Adrenal gland (tissue), 12 donors: ENCODE results near the gene SCGN. TPM values are rescaled to one million over a fixed set of nuclear protein-coding genes. Genes with fewer than 3 reads are reported as not detected.

Experiments
- DNase-seq, 7 donors: peaks; one replicate each; pipeline ENCODE4 v3.0.0-alpha.2; 2019 to 2020
- H3K27ac ChIP-seq, 5 donors: fragments of 200-600 bp; sonication (generic) in 4 of 5; 1 replicate in 3 of 5; 2 replicates in 2 of 5; pipeline versions ENCODE4 v1.5.1 to v1.8.0; 2016 to 2020; ENCODE audit warnings: mild to moderate bottlenecking in 1 of 5
- H3K27me3 ChIP-seq: fragments of 200-600 bp; 2 replicates; pipeline ENCODE4 v1.8.0; 2021
- H3K36me3 ChIP-seq, 2 donors: fragments of 200-600 bp; replicated peaks in 1 of 2; 1 replicate in 1 of 2; 2 replicates in 1 of 2; pipeline versions ENCODE4 v1.5.1 to v1.8.0; 2018 to 2022
- H3K4me1 ChIP-seq, 2 donors: fragments of 200-600 bp; replicated peaks in 1 of 2; 1 replicate in 1 of 2; 2 replicates in 1 of 2; pipeline versions ENCODE4 v1.5.1 to v1.8.0; 2018 to 2021
- H3K4me3 ChIP-seq, 4 donors: fragments of 200-600 bp; sonication (generic) in 3 of 4; one replicate each; pipeline ENCODE4 v1.5.1; 2016 to 2018
- H3K9me3 ChIP-seq, 3 donors: fragments of 200-600 bp; sonication (generic) in 1 of 3; replicated peaks in 1 of 3; 1 replicate in 2 of 3; 2 replicates in 1 of 3; pipeline versions ENCODE4 v1.5.1 to v1.8.0; 2016 to 2021
- POLR2A ChIP-seq, 2 donors: fragments of 450-650 bp; IDR thresholded peaks; one replicate each; pipeline ENCODE4 v1.6.1; 2017; ENCODE audit warnings: antibody characterized with exemption in 2 of 2, mild to moderate bottlenecking in 2 of 2, moderate library complexity in 1 of 2
- WGBS, 4 donors: extraction: QIAGEN DNeasy Blood & Tissue Kit in 2 of 4; methylation state at CpG; one replicate each; pipeline versions ENCODE4 v1.1.5 to v1.1.7; 2013 to 2017; 5-methylcytosine and 5-hydroxymethylcytosine counted together
- intact Hi-C, 2 donors: fragments of 100-400 bp; cut with DNase I; formaldehyde crosslinking; loops; one replicate each; pipeline versions ENCODE4 v1.14.1 to v1.15.0; 2022 to 2023
- polyA plus RNA-seq, 3 donors: library from polyadenylated mRNA; stranded (reverse); fragments of 200-250 nt in 2 of 3; fragments of 350-450 nt in 1 of 3; fragmentation: Illumina TruSeq in 1 of 3; extraction: RNeasy Lipid Tissue Mini Kit (QIAGEN cat#74804) in 1 of 3; gene quantifications; one replicate each; pipeline ENCODE4 v1.2.3, GENCODE V29; 2013 to 2014
- total RNA-seq, 9 donors: library from RNA; depleted of rRNA in 4 of 9; stranded (reverse); fragments of >200 nt in 4 of 9; fragments of 120-200 nt in 1 of 9; fragmentation: NEBNext Ultra II Directional in 1 of 9; extraction: Animal tissue kit (Norgen Biotek cat#: 25700) in 1 of 9; gene quantifications; one replicate each; pipeline versions ENCODE4 v1.1.0 to v1.2.4, GENCODE V29; 2013 to 2023
- TF ChIP-seq, protein P1 (sequence below), 6 experiments: fragments of 450-650 bp in 4 of 6; fragments of 200-600 bp in 2 of 6; sonication (generic) in 1 of 6; IDR thresholded peaks; 1 replicate in 5 of 6; 2 replicates in 1 of 6; pipeline versions ENCODE4 v1.5.1 to v1.8.0; 2016 to 2021; ENCODE audit warnings: antibody characterized with exemption in 6 of 6, mild to moderate bottlenecking in 2 of 6, moderate library complexity in 1 of 6
- donor health status: healthy with polysubstance abuse.
- donor health status: Bipolar disorder and iron deficiency.
- donor health status: DM: yes; HTN: yes; CAD: no.
- donor health status: DM: no; HTN: no; CAD: no.
- donor health status: DM: no; HTN: no; CAD: no.
- donor health status: DM: yes; HTN: yes; CAD: no.

Gene SCGN
- total and polyA plus RNA-seq, 12 donors = 0.19 to 3.7 (median 1.3) TPM

DNA sequence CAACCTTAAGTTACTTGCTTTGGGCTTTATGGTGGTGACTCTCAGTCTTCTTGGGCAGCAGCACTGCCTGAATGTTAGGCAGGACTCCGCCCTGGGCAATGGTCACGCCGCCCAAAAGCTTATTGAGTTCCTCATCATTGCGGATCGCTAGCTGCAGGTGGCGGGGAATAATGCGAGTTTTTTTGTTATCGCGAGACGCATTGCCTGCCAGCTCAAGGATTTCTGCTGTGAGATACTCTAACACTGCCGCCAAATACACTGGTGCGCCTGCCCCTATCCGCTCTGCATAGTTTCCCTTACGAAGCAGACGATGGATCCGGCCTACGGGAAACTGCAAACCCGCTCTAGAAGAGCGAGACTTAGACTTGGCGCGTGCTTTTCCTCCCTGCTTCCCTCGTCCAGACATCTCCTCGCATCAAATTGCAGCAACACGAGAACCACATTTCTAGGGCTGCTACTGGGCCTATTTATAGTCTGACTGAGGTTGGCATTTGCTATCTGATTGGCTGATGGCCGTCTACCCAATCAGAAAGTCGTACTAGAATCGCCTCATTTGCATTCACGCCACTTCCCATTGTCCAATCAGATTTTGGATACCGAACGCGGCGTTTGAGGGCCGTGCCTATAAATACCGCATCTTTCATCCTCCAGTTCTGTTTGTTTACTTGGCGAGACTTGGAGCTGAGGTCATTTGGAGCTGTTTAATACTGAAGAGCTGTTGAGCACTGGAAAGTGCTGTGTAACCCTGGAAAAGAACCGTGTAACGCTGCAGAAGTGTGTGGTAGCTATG lies 74.3 kb downstream of the SCGN start:
- 91 to 95% (median 94%) methylated on average over 37 of the region's 37 CpGs for WGBS, 4 donors
- Histone ChIP-seq H3K27ac (no peak overlapping the region), H3K4me1 (no peaks in the 10 kb centered on the region), H3K4me3 (no peak overlapping the region), H3K9me3 (no peaks in the 10 kb centered on the region), H3K36me3 (no peaks in the 10 kb centered on the region), H3K27me3 (peaks cover 4% of the 10 kb centered on the region)
- no peak for DNase-seq
- no peak for TF ChIP-seq POLR2A (IDR thresholded peaks at IDR 0.05)
- TF ChIP-seq, protein P1, sequence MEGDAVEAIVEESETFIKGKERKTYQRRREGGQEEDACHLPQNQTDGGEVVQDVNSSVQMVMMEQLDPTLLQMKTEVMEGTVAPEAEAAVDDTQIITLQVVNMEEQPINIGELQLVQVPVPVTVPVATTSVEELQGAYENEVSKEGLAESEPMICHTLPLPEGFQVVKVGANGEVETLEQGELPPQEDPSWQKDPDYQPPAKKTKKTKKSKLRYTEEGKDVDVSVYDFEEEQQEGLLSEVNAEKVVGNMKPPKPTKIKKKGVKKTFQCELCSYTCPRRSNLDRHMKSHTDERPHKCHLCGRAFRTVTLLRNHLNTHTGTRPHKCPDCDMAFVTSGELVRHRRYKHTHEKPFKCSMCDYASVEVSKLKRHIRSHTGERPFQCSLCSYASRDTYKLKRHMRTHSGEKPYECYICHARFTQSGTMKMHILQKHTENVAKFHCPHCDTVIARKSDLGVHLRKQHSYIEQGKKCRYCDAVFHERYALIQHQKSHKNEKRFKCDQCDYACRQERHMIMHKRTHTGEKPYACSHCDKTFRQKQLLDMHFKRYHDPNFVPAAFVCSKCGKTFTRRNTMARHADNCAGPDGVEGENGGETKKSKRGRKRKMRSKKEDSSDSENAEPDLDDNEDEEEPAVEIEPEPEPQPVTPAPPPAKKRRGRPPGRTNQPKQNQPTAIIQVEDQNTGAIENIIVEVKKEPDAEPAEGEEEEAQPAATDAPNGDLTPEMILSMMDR (IDR thresholded peaks at IDR 0.05) = no peak
- intact Hi-C loops = loop anchor here in 1 of 2 donors (10.0 kb wide), 1 partner anchor 158 kb away; no protein-coding TSS in a partner anchor

- Histone ChIP-seq H3K27ac (no peak overlapping the region), H3K9me3 (no peaks in the 10 kb centered on the region), H3K36me3 (no peaks in the 10 kb centered on the region), H3K27me3 (peaks cover 9% of the 10 kb centered on the region), H3K4me3 (no peak overlapping the region), H3K4me1 (no peaks in the 10 kb centered on the region)
- 82 to 87% (median 84%) methylated on average over 14 of the region's 14 CpGs for WGBS, 4 donors
- intact Hi-C loops = loop anchor here in 1 of 2 donors (10.0 kb wide), 1 partner anchor 158 kb away; no protein-coding TSS in a partner anchor
- TF ChIP-seq, protein P1 (IDR thresholded peaks at IDR 0.05) = no peak
- TF ChIP-seq POLR2A (IDR thresholded peaks at IDR 0.05) = no peak
- no peak for DNase-seq
Measured at GRCh38 chr6:25727028-25727427, 75.0 kb downstream of the SCGN start.

DNA sequence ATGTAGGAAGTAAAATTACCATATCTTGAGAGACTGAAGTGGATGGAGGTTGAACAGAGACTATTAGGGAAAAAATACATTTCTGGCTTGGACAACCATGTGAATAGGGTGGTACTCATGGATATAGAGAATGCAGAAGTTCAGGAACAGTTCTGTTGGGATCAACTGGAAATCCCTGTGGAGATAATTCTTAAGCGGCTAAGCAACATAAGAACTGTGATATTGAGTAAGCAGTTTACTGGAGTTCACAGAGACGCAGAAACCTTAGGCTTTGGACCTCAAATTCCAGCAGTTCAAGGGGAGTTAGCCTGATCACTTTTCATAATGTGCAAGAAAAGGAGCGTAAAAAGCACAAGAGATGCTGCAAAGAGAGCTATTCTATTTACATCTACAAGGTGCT lies 78.9 kb downstream of the SCGN start:
- 81 to 93% (median 91%) methylated on average over 3 of the region's 3 CpGs for WGBS, 4 donors
- H3K4me1 ChIP-seq = no peaks in the 10 kb centered on the region
- TF ChIP-seq, protein P1 (IDR thresholded peaks at IDR 0.05) = no peak
- no peak for TF ChIP-seq POLR2A (IDR thresholded peaks at IDR 0.05)
- no peaks in the 10 kb centered on the region for H3K9me3 ChIP-seq
- no peak overlapping the region for H3K4me3 ChIP-seq
- H3K27me3 ChIP-seq = peaks cover 10% of the 10 kb centered on the region
- DNase-seq = no peak
- no peak overlapping the region for H3K27ac ChIP-seq
- intact Hi-C loops = no loop called here
- H3K36me3 ChIP-seq = no peaks in the 10 kb centered on the region

DNA sequence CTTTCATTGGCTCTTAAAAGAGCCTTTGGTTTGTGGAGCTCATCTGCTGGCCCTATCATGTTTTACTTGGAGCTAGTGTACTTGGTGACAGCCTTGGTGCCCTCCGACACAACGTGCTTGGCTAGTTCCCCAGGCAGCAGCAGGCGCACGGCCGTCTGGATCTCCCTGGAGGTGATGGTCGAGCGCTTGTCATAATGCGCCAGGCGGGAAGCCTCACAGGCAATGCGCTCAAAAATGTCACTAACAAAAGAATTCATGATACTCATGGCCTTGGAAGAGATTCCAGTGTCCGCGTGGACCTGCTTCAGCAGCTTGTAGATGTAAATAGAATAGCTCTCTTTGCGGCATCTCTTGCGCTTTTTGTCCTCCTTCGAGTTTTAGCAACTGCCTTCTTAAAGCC lies 79.7 kb downstream of the SCGN start:
- Histone ChIP-seq H3K27me3 (peaks cover 10% of the 10 kb centered on the region), H3K4me1 (no peaks in the 10 kb centered on the region), H3K36me3 (no peaks in the 10 kb centered on the region), H3K9me3 (no peaks in the 10 kb centered on the region), H3K4me3 (no peak overlapping the region), H3K27ac (no peak overlapping the region)
- intact Hi-C loops = no loop called here
- DNase-seq = no peak
- TF ChIP-seq POLR2A (IDR thresholded peaks at IDR 0.05) = no peak
- 82 to 86% (median 85%) methylated on average over 15 of the region's 15 CpGs for WGBS, 4 donors
